Hepatocyte (in vitro differentiated cells): ENCODE results near the gene SLC26A6. TPM values are rescaled to one million over a fixed set of nuclear protein-coding genes. Genes with fewer than 3 reads are reported as not detected.

Source experiments
- DNase-seq: peaks from one replicate; pipeline ENCODE4 v3.0.0-alpha.2; 2016; ENCODE audit warnings: low spot score
- H2AFZ ChIP-seq: fragments of 200-600 bp; sonication (generic); 2 replicates; pipeline ENCODE4 v1.6.0; 2016; ENCODE audit warnings: antibody characterized with exemption, mild to moderate bottlenecking
- H3K27ac ChIP-seq: fragments of 200-600 bp; sonication (generic); 2 replicates; pipeline ENCODE4 v1.5.1; 2016; ENCODE audit warnings: mild to moderate bottlenecking
- H3K27me3 ChIP-seq: fragments of 200-600 bp; sonication (generic); 2 replicates; pipeline ENCODE4 v1.6.1; 2016
- H3K36me3 ChIP-seq: fragments of 200-600 bp; sonication (generic); replicated peaks from 2 replicates; pipeline ENCODE4 v1.5.1; 2016; ENCODE audit warnings: low read depth; ENCODE audit not compliant: insufficient read depth
- H3K4me1 ChIP-seq: fragments of 200-600 bp; sonication (generic); 2 replicates; pipeline ENCODE4 v1.5.1; 2016; ENCODE audit warnings: mild to moderate bottlenecking, moderate library complexity; ENCODE audit not compliant: insufficient read depth
- H3K4me2 ChIP-seq: fragments of 200-600 bp; sonication (generic); 2 replicates; pipeline ENCODE4 v1.6.0; 2016
- H3K4me3 ChIP-seq: fragments of 200-600 bp; sonication (generic); 2 replicates; pipeline ENCODE4 v1.5.1; 2016; ENCODE audit warnings: mild to moderate bottlenecking
- H3K79me2 ChIP-seq: fragments of 200-600 bp; sonication (generic); 2 replicates; pipeline ENCODE4 v1.6.0; 2017; ENCODE audit warnings: mild to moderate bottlenecking
- H3K9me2 ChIP-seq: fragments of 200-600 bp; sonication (generic); replicated peaks from 2 replicates; pipeline ENCODE4 v1.6.0; 2017; ENCODE audit warnings: mild to moderate bottlenecking; ENCODE audit not compliant: insufficient read depth
- H3K9me3 ChIP-seq: fragments of 200-600 bp; sonication (generic); 2 replicates; pipeline ENCODE4 v1.5.1; 2016; ENCODE audit warnings: low read depth, mild to moderate bottlenecking
- H4K20me1 ChIP-seq: fragments of 200-600 bp; sonication (generic); 2 replicates; pipeline ENCODE4 v1.6.0; 2016; ENCODE audit warnings: mild to moderate bottlenecking; ENCODE audit not compliant: insufficient read depth, poor library complexity, severe bottlenecking
- CTCF ChIP-seq: fragments of 200-600 bp; sonication (generic); IDR thresholded peaks from 2 replicates; pipeline ENCODE4 v1.5.1; 2016; ENCODE audit warnings: antibody characterized with exemption, mild to moderate bottlenecking; ENCODE audit not compliant: poor library complexity
- EZH2 ChIP-seq: fragments of 200-600 bp; sonication (generic); IDR thresholded peaks from 2 replicates; pipeline ENCODE4 v1.6.1; 2016; ENCODE audit warnings: antibody characterized with exemption, mild to moderate bottlenecking, borderline replicate concordance
- EZH2phosphoT487 ChIP-seq: fragments of 200-600 bp; sonication (generic); IDR thresholded peaks from one replicate; pipeline ENCODE4 v1.6.1; 2018; ENCODE audit warnings: antibody characterized with exemption, mild to moderate bottlenecking, low read depth, moderate library complexity; ENCODE audit not compliant: unreplicated experiment, severe bottlenecking
- WGBS: methylation state at CpG from one replicate; pipeline ENCODE4 v1.1.6; 2016; ENCODE audit warnings: low lambda C conversion rate; ENCODE audit errors: missing lambda C conversion rate; 5-methylcytosine and 5-hydroxymethylcytosine counted together
- polyA plus RNA-seq: library from polyadenylated mRNA; unstranded; fragments of >200 nt; fragmentation: Nextera tagmentation; extraction: Ambion mirVana; gene quantifications from 2 replicates; pipeline ENCODE4 v1.2.1, GENCODE V29; 2016
- total RNA-seq: library from RNA; depleted of rRNA; stranded (reverse); fragments of >200 nt; gene quantifications from 2 replicates; pipeline ENCODE4 v1.2.3, GENCODE V29; 2014

Gene SLC26A6
- total and polyA plus RNA-seq, 2 experiments from 2014 or later: 53.7 to 56.6 TPM

DNA sequence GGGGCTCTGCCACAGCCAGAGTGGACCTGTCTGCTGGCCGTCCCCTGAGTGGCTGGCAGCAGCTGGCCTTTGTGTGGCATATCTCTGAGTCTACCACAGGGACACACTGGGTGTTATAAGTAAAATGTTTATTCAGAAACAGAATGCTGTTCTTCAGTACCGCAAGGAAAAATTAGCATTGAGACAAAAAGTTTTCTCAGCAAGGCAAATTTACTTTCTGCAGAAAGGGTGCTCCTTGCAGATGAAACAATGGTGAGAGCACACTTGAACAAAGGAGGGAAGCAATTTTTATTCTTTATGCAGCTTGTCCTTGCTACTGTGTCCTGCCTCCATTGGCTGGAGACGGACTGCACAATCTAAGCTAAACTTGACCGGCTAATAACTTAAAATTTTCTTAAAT, 17.7 kb downstream of the SLC26A6 start:
- Histone ChIP-seq H3K27ac (peak overlapping the region; percentile 90), H3K27me3 (no peaks in the 10 kb centered on the region), H3K9me3 (no peaks in the 10 kb centered on the region), H4K20me1 (no peaks in the 10 kb centered on the region), H3K4me2 (peak overlapping the region; percentile 54), H3K79me2 (no peaks in the 10 kb centered on the region), H3K9me2 (no peaks in the 10 kb centered on the region), H3K4me3 (no peak overlapping the region), H3K36me3 (no peaks in the 10 kb centered on the region), H2AFZ (no peak overlapping the region), H3K4me1 (peaks cover 23% of the 10 kb centered on the region)
- no peak for DNase-seq
- TF ChIP-seq EZH2 (no peak), EZH2phosphoT487 (no peak)
- whole genome bisulfite sequencing: 90% methylated on average over 4 of the region's 4 CpGs

GRCh38 chr3:48614044-48614443, 21.2 kb downstream of the SLC26A6 start:
- Histone ChIP-seq H3K9me3 (no peaks in the 10 kb centered on the region), H2AFZ (no peak overlapping the region), H3K79me2 (peaks cover 7% of the 10 kb centered on the region), H3K4me3 (no peak overlapping the region), H3K4me2 (no peak overlapping the region), H3K27me3 (no peaks in the 10 kb centered on the region), H4K20me1 (no peaks in the 10 kb centered on the region), H3K9me2 (no peaks in the 10 kb centered on the region), H3K36me3 (no peaks in the 10 kb centered on the region), H3K4me1 (peaks cover 20% of the 10 kb centered on the region), H3K27ac (no peak overlapping the region)
- TF ChIP-seq EZH2phosphoT487 (no peak), CTCF (no peak), EZH2 (no peak)
- no peak for DNase-seq
- 81% methylated on average over 3 of the region's 3 CpGs for WGBS

GRCh38 chr3:48612309-48612708, 23.0 kb downstream of the SLC26A6 start:
- H4K20me1 ChIP-seq: no peaks in the 10 kb centered on the region
- H3K4me2 ChIP-seq: no peak overlapping the region
- H3K27ac ChIP-seq: peak overlapping the region; percentile 22
- no peak overlapping the region for H3K4me3 ChIP-seq
- no peaks in the 10 kb centered on the region for H3K9me2 ChIP-seq
- DNase-seq: no peak
- no peaks in the 10 kb centered on the region for H3K27me3 ChIP-seq
- WGBS: 41% methylated on average over 1 of the region's 1 CpG
- no peaks in the 10 kb centered on the region for H3K36me3 ChIP-seq
- H3K4me1 ChIP-seq: peaks cover 13% of the 10 kb centered on the region
- TF ChIP-seq EZH2: no peak
- TF ChIP-seq EZH2phosphoT487: no peak
- no peak for TF ChIP-seq CTCF
- H3K79me2 ChIP-seq: peaks cover 24% of the 10 kb centered on the region
- no peaks in the 10 kb centered on the region for H3K9me3 ChIP-seq
- H2AFZ ChIP-seq: no peak overlapping the region

- peak within 1 kb of the TSS; percentile 87 for H3K4me2 ChIP-seq
- peak within 1 kb of the TSS; percentile 90 for H3K27ac ChIP-seq
- no peaks in the 10 kb centered on the region for H3K9me3 ChIP-seq
- peaks cover 13% of the 10 kb centered on the region for H3K4me1 ChIP-seq
- no peaks in the 10 kb centered on the region for H3K36me3 ChIP-seq
- peak within 1 kb of the TSS; percentile 78 for H3K4me3 ChIP-seq
- peak; percentile 97 for DNase-seq
- 1% methylated on average over 68 of the region's 86 CpGs for WGBS
- H2AFZ ChIP-seq: peak within 1 kb of the TSS; percentile 91
- H4K20me1 ChIP-seq: no peaks in the 10 kb centered on the region
- peaks cover 38% of the 10 kb centered on the region for H3K79me2 ChIP-seq
- no peaks in the 10 kb centered on the region for H3K9me2 ChIP-seq
- no peaks in the 10 kb centered on the region for H3K27me3 ChIP-seq
- no peak for TF ChIP-seq EZH2
- TF ChIP-seq CTCF: peak; percentile 62
- no peak for TF ChIP-seq EZH2phosphoT487
Observed at GRCh38 chr3:48609088-48610005, 25.9 kb downstream of the SLC26A6 start, which contains the start of gene UQCRC1. Gene UQCRC1 (minus strand): TSS chr3:48609646. CDS start chr3:48609620, 26 bp downstream.
